GM18505 (cell line): Measurements from ENCODE around the gene IL17RE.
A peak's percentile ranks its signal among the peaks of the same experiment; 100 is the strongest.

ENCODE experiments used
- ATAC-seq: cut with Tn5 transposase; IDR thresholded peaks from one replicate; pipeline ENCODE4 v1.9.1; 2021; ENCODE audit not compliant: unreplicated experiment
- POLR2A ChIP-seq: IDR thresholded peaks from 4 replicates; pipeline ENCODE4 v1.6.1; 2011; ENCODE audit warnings: borderline replicate concordance; ENCODE audit not compliant: insufficient read depth, insufficient read length; ENCODE audit errors: extremely low read depth

IL17RE gene

GRCh38 chr3:9949626-9950025 lies 47.0 kb downstream of the IL17RE start:
- no peak for TF ChIP-seq POLR2A
- no peak for ATAC-seq

- no peak for TF ChIP-seq POLR2A
- ATAC-seq, result no peak
Observed at GRCh38 chr3:9951126-9951525, 48.5 kb downstream of the IL17RE start.

- no peak for ATAC-seq
Observed at GRCh38 chr3:9951598-9951961, 48.9 kb downstream of the IL17RE start.

GRCh38 chr3:9951962-9952805 lies 49.5 kb downstream of the IL17RE start, which contains the start of gene PRRT3:
TSS of gene PRRT3 (minus strand) at chr3:9952408. CDS start at chr3:9950115, 2,293 bp downstream.
- peak; percentile 69 for ATAC-seq
- TF ChIP-seq POLR2A, result no peak

More at GRCh38 chr3:9951598-9951961, 48.9 kb downstream of the IL17RE start:
- TF ChIP-seq POLR2A, result no peak

- TF ChIP-seq POLR2A, result no peak
- ATAC-seq, result no peak
Observed at GRCh38 chr3:9955067-9955502, 52.4 kb downstream of the IL17RE start.

GRCh38 chr3:9955611-9956352 lies 53.1 kb downstream of the IL17RE start:
- no peak for ATAC-seq
- TF ChIP-seq POLR2A, result no peak

- TF ChIP-seq POLR2A, result no peak
- no peak for ATAC-seq
Observed at GRCh38 chr3:9957214-9957613, 54.6 kb downstream of the IL17RE start.

- TF ChIP-seq POLR2A, result no peak
Observed at GRCh38 chr3:9965200-9965875, 62.7 kb downstream of the IL17RE start.

More at GRCh38 chr3:9965200-9965875, 62.7 kb downstream of the IL17RE start:
- no peak for ATAC-seq
